Heart right ventricle (tissue), 16 donors: Measurements from ENCODE around the gene ESYT3. TPM values are rescaled to one million over a fixed set of nuclear protein-coding genes. Genes with fewer than 3 reads are reported as not detected.

ENCODE experiments used
- ATAC-seq, 8 donors: fragments of 200-7000 bp; cut with Tn5 transposase; one replicate each; pipeline ENCODE4 v1.9.1; 2020; ENCODE audit warnings: mild to moderate bottlenecking in 8 of 8, moderate library complexity in 8 of 8, moderate number of reproducible peaks in 1 of 8
- DNase-seq, 2 donors: peaks; one replicate each; pipeline ENCODE4 v3.0.0-alpha.2; 2020
- H3K27ac ChIP-seq, 10 donors: fragments of 200-600 bp; sonication (generic) in 2 of 10; one replicate each; pipeline versions ENCODE4 v1.5.0 to v1.8.0; 2020 to 2022; ENCODE audit warnings: mild to moderate bottlenecking in 3 of 10
- H3K27me3 ChIP-seq, 7 donors: fragments of 200-600 bp; one replicate each; pipeline ENCODE4 v1.8.0; 2021 to 2022; ENCODE audit warnings: mild to moderate bottlenecking in 2 of 7
- H3K36me3 ChIP-seq, 9 donors: fragments of 200-600 bp; sonication (generic) in 1 of 9; one replicate each; pipeline versions ENCODE4 v1.5.0 to v1.8.0; 2020 to 2022; ENCODE audit warnings: mild to moderate bottlenecking in 2 of 9
- H3K4me1 ChIP-seq, 9 donors: fragments of 200-600 bp; sonication (generic) in 1 of 9; one replicate each; pipeline versions ENCODE4 v1.5.0 to v1.8.0; 2020 to 2022; ENCODE audit warnings: mild to moderate bottlenecking in 4 of 9
- H3K4me3 ChIP-seq, 10 donors: fragments of 200-600 bp; sonication (generic) in 2 of 10; one replicate each; pipeline versions ENCODE4 v1.5.0 to v1.8.0; 2020 to 2022; ENCODE audit warnings: mild to moderate bottlenecking in 7 of 10, moderate library complexity in 2 of 10
- H3K9me3 ChIP-seq, 11 donors: fragments of 200-600 bp in 10 of 11; sonication (generic) in 2 of 11; one replicate each; pipeline versions ENCODE4 v1.5.0 to v1.8.0; 2013 to 2022; ENCODE audit warnings: mild to moderate bottlenecking in 2 of 11, control low read depth in 1 of 11, moderate library complexity in 1 of 11
- WGBS, 2 donors: extraction: QIAGEN DNeasy Blood & Tissue Kit; methylation state at CpG; one replicate each; pipeline ENCODE4 v1.1.7; 2013; ENCODE audit warnings: inconsistent platforms in 1 of 2; 5-methylcytosine and 5-hydroxymethylcytosine counted together
- intact Hi-C, 10 donors: fragments of 100-400 bp; cut with DNase I; formaldehyde crosslinking; loops; one replicate each; pipeline versions ENCODE4 v1.11.1 to v1.14.2; 2022
- polyA plus RNA-seq, 2 donors: library from polyadenylated mRNA; stranded (reverse); fragments of 200-250 nt; gene quantifications; one replicate each; pipeline ENCODE4 v1.2.3, GENCODE V29; 2013
- total RNA-seq, 10 donors: library from RNA; stranded (reverse); fragmentation: NEBNext Ultra II Directional in 3 of 10; extraction: Animal tissue kit (Norgen Biotek cat#: 25700) in 3 of 10; gene quantifications; one replicate each; pipeline versions ENCODE4 v1.2.1 to v1.2.4, GENCODE V29; 2021 to 2023
- TF ChIP-seq, protein P1 (sequence below), 9 donors: fragments of 200-600 bp; sonication (generic) in 2 of 9; IDR thresholded peaks; one replicate each; pipeline versions ENCODE4 v1.5.0 to v1.8.0; 2021 to 2022; ENCODE audit warnings: antibody characterized with exemption in 9 of 9, mild to moderate bottlenecking in 5 of 9, moderate library complexity in 1 of 9
- donor health status: Arrhythmogenic right ventricular cardiomyopathy.
- donor health status: ischemic (EF 13 %, LVEDD 7.1; RV severe dilation, severe dysfunction).
- donor health status: healthy with polysubstance abuse.
- donor health status: DM: no; HTN: yes; CAD: no.
- donor health status: DM: no; HTN: no; CAD: no.
- donor health status: ischemic (EF 25% LVEDD 6.9; RV normal size, moderate dysfunction).
- donor health status: ischemic (EF 25% LVEDD 5.7; RV mildly dilated, moderate dysfunction).
- donor health status: healthy.
- donor health status: DM: yes; HTN: yes; CAD: no.
- donor health status: Ischemic cardiomyopathy.
- donor health status: ischemic (EF 35%, LVEDD 5.7; RV mildly dilated, moderate dysfunction).
- donor health status: nonischemic (EF 11% LVEDD 7.7; RV severe dilation, severe dysfunction).
- donor health status: DM: yes; HTN: yes; CAD: no.
- donor health status: PGD.
- donor health status: ischemic (EF 29% LVEDD 5.4; RV normal size, mild dysfunction).
- donor health status: nonischemic (EF 23%, LVEDD 6.1; RV moderate dilation, normal function).

The ESYT3 gene
- total and polyA plus RNA-seq, 12 donors = 0.26 to 2.4 (median 1.1) TPM

DNA sequence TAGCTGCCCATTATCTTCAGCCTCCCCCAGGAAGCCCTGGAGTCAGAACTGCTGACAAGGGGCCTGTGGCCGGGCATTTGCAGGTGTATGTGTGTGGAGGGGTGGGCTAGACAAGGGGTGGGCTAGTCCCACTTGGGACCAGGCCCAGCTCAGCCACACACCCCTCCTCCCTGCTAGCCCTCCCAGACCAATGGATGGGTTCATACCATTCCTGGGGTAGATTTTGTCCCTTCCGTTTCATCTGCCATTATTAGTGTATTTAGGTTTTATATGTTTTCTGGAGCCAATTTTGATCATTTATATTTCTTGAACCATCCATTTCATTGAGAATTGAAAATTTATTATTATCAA lies 43.9 kb upstream of the ESYT3 start:
- no peaks in the 10 kb centered on the region for H3K27me3 ChIP-seq

DNA sequence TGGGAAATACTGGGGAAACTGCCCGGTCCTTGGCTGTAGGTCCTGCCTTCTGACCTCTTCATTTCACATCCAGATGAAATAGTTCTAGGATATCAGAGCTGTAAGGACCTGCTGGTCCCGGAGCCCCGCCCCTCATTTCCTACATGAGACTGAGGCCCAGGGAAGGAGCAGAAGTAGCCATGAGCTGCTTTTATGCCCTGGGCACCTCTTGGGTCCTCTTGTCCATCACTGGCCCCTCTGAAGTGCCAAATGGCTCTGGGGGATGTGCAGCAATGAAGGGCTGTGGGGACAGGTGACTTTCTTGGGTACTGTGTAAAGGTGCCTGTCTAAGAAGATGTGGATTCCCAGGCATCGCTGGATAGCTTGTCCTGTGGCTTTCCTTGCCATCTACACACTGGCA lies 40.3 kb upstream of the ESYT3 start:
- peaks cover 0 to 22% (median 10%) of the 10 kb centered on the region in 9 donors for H3K36me3 ChIP-seq
- no peak overlapping the region for H3K4me3 ChIP-seq
- H3K4me1 ChIP-seq = peaks cover 12 to 87% (median 42%) of the 10 kb centered on the region in 9 donors
- WGBS, 2 donors = 78 to 84% methylated on average over 4 of the region's 4 CpGs
- intact Hi-C loops = loop anchor here in 2 of 10 donors (10.0 kb wide), 1 partner anchor 49 kb away; the partner anchor contains the start of gene MRAS (in 2 of the 2)
- no peak for DNase-seq
- H3K9me3 ChIP-seq = no peaks in the 10 kb centered on the region
- no peaks in the 10 kb centered on the region for H3K27me3 ChIP-seq
- peak overlapping the region in 6 of 10 donors; percentile 66 to 92 (median 76) for H3K27ac ChIP-seq
- ATAC-seq = no peak
- TF ChIP-seq, protein P1, sequence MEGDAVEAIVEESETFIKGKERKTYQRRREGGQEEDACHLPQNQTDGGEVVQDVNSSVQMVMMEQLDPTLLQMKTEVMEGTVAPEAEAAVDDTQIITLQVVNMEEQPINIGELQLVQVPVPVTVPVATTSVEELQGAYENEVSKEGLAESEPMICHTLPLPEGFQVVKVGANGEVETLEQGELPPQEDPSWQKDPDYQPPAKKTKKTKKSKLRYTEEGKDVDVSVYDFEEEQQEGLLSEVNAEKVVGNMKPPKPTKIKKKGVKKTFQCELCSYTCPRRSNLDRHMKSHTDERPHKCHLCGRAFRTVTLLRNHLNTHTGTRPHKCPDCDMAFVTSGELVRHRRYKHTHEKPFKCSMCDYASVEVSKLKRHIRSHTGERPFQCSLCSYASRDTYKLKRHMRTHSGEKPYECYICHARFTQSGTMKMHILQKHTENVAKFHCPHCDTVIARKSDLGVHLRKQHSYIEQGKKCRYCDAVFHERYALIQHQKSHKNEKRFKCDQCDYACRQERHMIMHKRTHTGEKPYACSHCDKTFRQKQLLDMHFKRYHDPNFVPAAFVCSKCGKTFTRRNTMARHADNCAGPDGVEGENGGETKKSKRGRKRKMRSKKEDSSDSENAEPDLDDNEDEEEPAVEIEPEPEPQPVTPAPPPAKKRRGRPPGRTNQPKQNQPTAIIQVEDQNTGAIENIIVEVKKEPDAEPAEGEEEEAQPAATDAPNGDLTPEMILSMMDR (IDR thresholded peaks at IDR 0.05) = no peak

More for the DNA sequence above, 43.9 kb upstream of the ESYT3 start:
- no peaks in the 10 kb centered on the region for H3K9me3 ChIP-seq
- no peak for DNase-seq
- peaks cover 0 to 78% (median 25%) of the 10 kb centered on the region in 9 donors for H3K4me1 ChIP-seq
- H3K27ac ChIP-seq = peak overlapping the region in 9 of 10 donors; percentile 46 to 94 (median 79)
- TF ChIP-seq, protein P1 (IDR thresholded peaks at IDR 0.05) = no peak
- H3K4me3 ChIP-seq = no peak overlapping the region
- peaks cover 0 to 5% (median 0%) of the 10 kb centered on the region in 9 donors for H3K36me3 ChIP-seq
- 50 to 63% methylated on average over 2 of the region's 2 CpGs for WGBS, 2 donors
- ATAC-seq = peak in 1 of 8 donors; percentile 16
- intact Hi-C loops = loop anchor here in 2 of 10 donors (10.0 kb wide), 1 partner anchor 46 kb away; the partner anchor contains the start of gene MRAS (in 2 of the 2)

GRCh38 chr3:138394686-138395085 lies 39.7 kb upstream of the ESYT3 start:
- intact Hi-C loops = loop anchor here in 8 of 10 donors (5.0 to 10.0 kb wide), 5 partner anchors 32 to 62 kb away; partner anchors contain the start of gene MRAS (in 5 of the 8)
- Histone ChIP-seq H3K36me3 (peaks cover 0 to 27% (median 10%) of the 10 kb centered on the region in 9 donors), H3K27ac (peak overlapping the region in 7 of 10 donors; percentile 28 to 92 (median 75)), H3K4me3 (no peak overlapping the region), H3K9me3 (no peaks in the 10 kb centered on the region), H3K4me1 (peaks cover 7 to 87% (median 41%) of the 10 kb centered on the region in 9 donors), H3K27me3 (no peaks in the 10 kb centered on the region)
- no peak for DNase-seq
- WGBS, 2 donors = 87 to 89% methylated on average over 5 of the region's 5 CpGs
- TF ChIP-seq, protein P1 (IDR thresholded peaks at IDR 0.05) = no peak
- ATAC-seq = no peak

- Histone ChIP-seq H3K36me3 (peaks cover 0 to 41% (median 14%) of the 10 kb centered on the region in 9 donors), H3K4me3 (no peak overlapping the region), H3K4me1 (peaks cover 0 to 83% (median 38%) of the 10 kb centered on the region in 9 donors), H3K27ac (peak overlapping the region; percentile 9 to 92 (median 68)), H3K27me3 (no peaks in the 10 kb centered on the region), H3K9me3 (no peaks in the 10 kb centered on the region)
- DNase-seq (peak; percentile 44 to 57), ATAC-seq (peak; percentile 26 to 88 (median 68))
- TF ChIP-seq, protein P1 (IDR thresholded peaks at IDR 0.05) = no peak
- intact Hi-C loops = loop anchor here in 8 of 10 donors (5.0 to 10.0 kb wide), 5 partner anchors 34 to 64 kb away; partner anchors contain the start of gene MRAS (in 5 of the 8)
- 71 to 85% methylated on average over 12 of the region's 12 CpGs for WGBS, 2 donors
Observed at GRCh38 chr3:138395865-138396751, 38.3 kb upstream of the ESYT3 start.
